ENCODE results near the gene TIAL1.

DNA sequence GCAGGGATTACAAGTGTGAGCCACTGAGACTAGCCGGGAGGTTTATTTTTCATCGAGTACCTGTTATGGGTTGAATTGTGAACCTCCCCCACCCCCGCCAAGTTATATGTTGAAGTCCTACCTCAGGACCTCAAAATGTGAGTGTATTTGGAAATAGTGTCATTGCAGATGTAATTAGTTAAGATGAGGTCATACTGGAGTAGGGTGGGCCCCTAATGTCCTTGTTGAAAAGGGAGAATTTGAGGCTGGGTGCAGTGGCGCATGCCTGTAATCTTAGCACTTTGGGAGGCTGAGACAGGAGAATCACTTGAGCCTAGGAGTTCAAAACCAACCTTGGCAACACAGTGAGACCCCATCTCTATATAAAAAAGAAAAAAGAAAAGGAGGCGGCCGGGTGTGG lies 43.6 kb upstream of the TIAL1 start:
- TF ChIP-seq CTCF (IDR thresholded peaks at IDR 0.05) (no peak), POLR2A (IDR thresholded peaks at IDR 0.05) (no peak), POLR2AphosphoS5 (IDR thresholded peaks at IDR 0.05) (no peak)
